Endothelial cell (in vitro differentiated cells): Measurements from ENCODE around the gene CNR1. TPM values are rescaled to one million over a fixed set of nuclear protein-coding genes. Genes with fewer than 3 reads are reported as not detected.
A peak's percentile ranks its signal among the peaks of the same experiment; 100 is the strongest.

Experiments used
- DNase-seq: peaks from one replicate; pipeline ENCODE4 v3.0.0; 2021; ENCODE audit warnings: low spot score
- H3K27ac Mint-ChIP-seq: one replicate; pipeline ENCODE4 v1.8.0; 2021; ENCODE audit warnings: mixed read lengths, inconsistent platforms; ENCODE audit not compliant: unreplicated experiment
- H3K27me3 Mint-ChIP-seq: one replicate; pipeline ENCODE4 v1.8.0; 2021; ENCODE audit warnings: mild to moderate bottlenecking, moderate library complexity, mixed read lengths, inconsistent platforms; ENCODE audit not compliant: unreplicated experiment
- H3K36me3 Mint-ChIP-seq: one replicate; pipeline ENCODE4 v1.8.0; 2021; ENCODE audit warnings: mild to moderate bottlenecking, low read depth, mixed read lengths, inconsistent platforms; ENCODE audit not compliant: unreplicated experiment
- H3K4me1 Mint-ChIP-seq: one replicate; pipeline ENCODE4 v1.8.0; 2021; ENCODE audit warnings: mild to moderate bottlenecking, mixed read lengths, inconsistent platforms; ENCODE audit not compliant: unreplicated experiment
- H3K4me3 Mint-ChIP-seq: one replicate; pipeline ENCODE4 v1.8.0; 2021; ENCODE audit warnings: mild to moderate bottlenecking, mixed read lengths, inconsistent platforms; ENCODE audit not compliant: unreplicated experiment
- H3K9me3 Mint-ChIP-seq: one replicate; pipeline ENCODE4 v1.8.0; 2021; ENCODE audit warnings: mixed read lengths, inconsistent platforms; ENCODE audit not compliant: unreplicated experiment
- total RNA-seq: library from RNA; stranded (reverse); fragmentation: NEBNext Ultra II Directional; extraction: Animal tissue kit (Norgen Biotek cat#: 25700); gene quantifications from one replicate; pipeline ENCODE4 v1.2.1, GENCODE V29; 2021; ENCODE audit not compliant: unreplicated experiment
- TF ChIP-seq, protein P1 (sequence below): fragments of 200-600 bp; sonication (generic); IDR thresholded peaks from one replicate; pipeline ENCODE4 v1.5.0; 2021; ENCODE audit warnings: antibody characterized with exemption; ENCODE audit not compliant: unreplicated experiment

Gene CNR1
- total RNA-seq, 1 donor from 2014 or later = 2.0 TPM

DNA sequence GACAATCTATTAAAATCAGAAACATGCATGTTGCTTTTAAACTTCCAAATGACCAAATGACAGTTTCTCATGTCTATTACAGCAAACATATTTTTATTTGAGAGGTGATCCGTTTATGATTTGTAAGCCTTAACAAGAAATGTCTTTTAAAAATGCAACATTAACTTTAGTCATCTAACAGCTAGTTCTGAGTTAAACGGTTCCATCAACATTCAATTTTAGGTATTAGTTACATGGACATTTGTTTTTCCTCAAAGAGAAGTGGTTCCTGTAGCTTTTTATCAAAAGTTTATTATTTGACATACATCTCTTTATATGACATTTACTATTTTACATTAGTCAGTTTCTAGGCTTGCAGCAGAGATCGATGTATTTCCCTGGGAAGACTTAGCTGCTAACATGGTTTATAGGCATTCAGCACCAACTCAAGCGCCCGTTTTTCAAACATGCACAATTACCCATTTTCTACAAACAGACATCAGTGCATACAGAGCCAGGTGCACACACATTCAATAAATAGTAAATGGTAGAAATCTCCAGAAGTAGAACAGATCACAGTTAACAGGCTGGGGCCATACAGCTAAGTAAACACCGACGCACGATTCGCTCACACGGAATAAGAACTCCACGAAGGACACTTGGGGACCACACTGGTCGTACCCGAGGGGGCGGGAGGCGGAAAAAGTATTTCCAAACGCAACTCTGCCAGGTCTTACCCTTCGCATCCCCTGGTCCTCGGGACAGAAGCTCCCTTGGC lies 882 bp downstream of the CNR1 start:
- DNase-seq = no peak
- H3K27me3 Mint-ChIP-seq = peaks cover 12% of the 10 kb centered on the region
- peaks cover 3% of the 10 kb centered on the region for H3K36me3 Mint-ChIP-seq
- TF ChIP-seq, protein P1, sequence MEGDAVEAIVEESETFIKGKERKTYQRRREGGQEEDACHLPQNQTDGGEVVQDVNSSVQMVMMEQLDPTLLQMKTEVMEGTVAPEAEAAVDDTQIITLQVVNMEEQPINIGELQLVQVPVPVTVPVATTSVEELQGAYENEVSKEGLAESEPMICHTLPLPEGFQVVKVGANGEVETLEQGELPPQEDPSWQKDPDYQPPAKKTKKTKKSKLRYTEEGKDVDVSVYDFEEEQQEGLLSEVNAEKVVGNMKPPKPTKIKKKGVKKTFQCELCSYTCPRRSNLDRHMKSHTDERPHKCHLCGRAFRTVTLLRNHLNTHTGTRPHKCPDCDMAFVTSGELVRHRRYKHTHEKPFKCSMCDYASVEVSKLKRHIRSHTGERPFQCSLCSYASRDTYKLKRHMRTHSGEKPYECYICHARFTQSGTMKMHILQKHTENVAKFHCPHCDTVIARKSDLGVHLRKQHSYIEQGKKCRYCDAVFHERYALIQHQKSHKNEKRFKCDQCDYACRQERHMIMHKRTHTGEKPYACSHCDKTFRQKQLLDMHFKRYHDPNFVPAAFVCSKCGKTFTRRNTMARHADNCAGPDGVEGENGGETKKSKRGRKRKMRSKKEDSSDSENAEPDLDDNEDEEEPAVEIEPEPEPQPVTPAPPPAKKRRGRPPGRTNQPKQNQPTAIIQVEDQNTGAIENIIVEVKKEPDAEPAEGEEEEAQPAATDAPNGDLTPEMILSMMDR = no peak
- no peaks in the 10 kb centered on the region for H3K9me3 Mint-ChIP-seq
- peaks cover 9% of the 10 kb centered on the region for H3K4me1 Mint-ChIP-seq
- peak overlapping the region; percentile 16 for H3K27ac Mint-ChIP-seq
- H3K4me3 Mint-ChIP-seq = peak overlapping the region; percentile 90

DNA sequence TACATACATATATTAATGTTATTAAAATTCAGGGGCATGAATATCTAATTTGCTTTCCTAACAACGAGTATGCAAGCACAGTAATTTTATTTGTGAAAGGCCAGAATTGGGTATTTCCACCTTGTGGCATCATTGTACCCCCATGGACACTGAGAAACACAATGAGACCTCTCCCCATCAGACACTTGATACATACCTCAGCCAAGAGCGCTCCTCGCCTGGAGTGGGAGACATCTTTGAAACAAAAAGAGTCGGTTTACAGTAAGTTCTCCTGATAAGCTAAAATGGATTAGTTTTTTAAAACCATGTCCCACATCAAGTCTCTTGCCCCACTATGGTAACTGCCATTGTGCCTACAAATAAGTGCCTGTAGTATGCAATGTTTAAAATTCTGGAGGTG lies 2.1 kb downstream of the CNR1 start:
- H3K4me1 Mint-ChIP-seq = peaks cover 9% of the 10 kb centered on the region
- DNase-seq = no peak
- H3K27me3 Mint-ChIP-seq = peaks cover 12% of the 10 kb centered on the region
- H3K27ac Mint-ChIP-seq = no peak overlapping the region
- H3K9me3 Mint-ChIP-seq = no peaks in the 10 kb centered on the region
- TF ChIP-seq, protein P1 = no peak
- no peak overlapping the region for H3K4me3 Mint-ChIP-seq
- peaks cover 3% of the 10 kb centered on the region for H3K36me3 Mint-ChIP-seq

DNA sequence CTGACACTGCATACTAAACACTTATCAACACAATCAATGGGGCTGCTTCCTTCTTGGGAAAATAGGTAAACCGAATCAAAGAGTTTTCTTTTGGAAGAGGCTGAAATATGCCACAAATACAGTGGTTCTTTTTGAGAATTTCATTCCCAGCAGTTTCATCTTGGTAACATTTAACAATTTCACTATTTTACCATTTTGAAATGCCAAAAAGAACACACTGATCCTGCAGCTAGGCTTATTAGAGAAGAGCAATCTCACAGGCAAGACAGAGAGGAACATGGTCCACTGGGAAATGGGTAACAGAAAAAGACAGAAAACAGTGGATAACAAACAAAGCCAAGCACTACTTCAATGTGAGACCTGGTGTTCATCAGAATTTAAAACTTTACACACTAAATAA lies 2.5 kb downstream of the CNR1 start:
- Mint-ChIP-seq H3K4me3 (no peak overlapping the region), H3K4me1 (peaks cover 9% of the 10 kb centered on the region), H3K9me3 (no peaks in the 10 kb centered on the region), H3K27ac (no peak overlapping the region), H3K27me3 (peaks cover 12% of the 10 kb centered on the region), H3K36me3 (peaks cover 3% of the 10 kb centered on the region)
- TF ChIP-seq, protein P1 = no peak
- no peak for DNase-seq

DNA sequence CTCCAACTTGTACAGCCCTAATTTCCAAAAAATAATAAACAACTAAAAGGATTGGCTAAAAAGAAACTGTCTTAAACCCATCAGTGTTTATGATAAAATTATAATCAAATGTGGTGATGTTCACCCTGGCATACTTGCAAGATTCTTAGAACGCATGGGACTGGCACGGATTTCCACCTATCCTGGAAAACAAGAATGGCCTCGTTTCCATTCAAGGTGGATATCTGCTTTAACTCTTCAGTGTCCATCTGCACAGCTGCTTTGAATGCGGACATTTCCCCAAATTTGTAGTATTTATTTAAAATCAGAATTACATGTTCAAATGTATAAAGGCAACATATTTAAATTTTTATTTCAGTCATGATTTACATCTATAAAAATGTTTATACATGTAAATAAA lies 4.2 kb downstream of the CNR1 start:
- no peak for DNase-seq
- peaks cover 3% of the 10 kb centered on the region for H3K36me3 Mint-ChIP-seq
- TF ChIP-seq, protein P1 = no peak
- no peak overlapping the region for H3K4me3 Mint-ChIP-seq
- no peak overlapping the region for H3K27ac Mint-ChIP-seq
- H3K27me3 Mint-ChIP-seq = no peaks in the 10 kb centered on the region
- H3K4me1 Mint-ChIP-seq = peaks cover 3% of the 10 kb centered on the region
- H3K9me3 Mint-ChIP-seq = no peaks in the 10 kb centered on the region

DNA sequence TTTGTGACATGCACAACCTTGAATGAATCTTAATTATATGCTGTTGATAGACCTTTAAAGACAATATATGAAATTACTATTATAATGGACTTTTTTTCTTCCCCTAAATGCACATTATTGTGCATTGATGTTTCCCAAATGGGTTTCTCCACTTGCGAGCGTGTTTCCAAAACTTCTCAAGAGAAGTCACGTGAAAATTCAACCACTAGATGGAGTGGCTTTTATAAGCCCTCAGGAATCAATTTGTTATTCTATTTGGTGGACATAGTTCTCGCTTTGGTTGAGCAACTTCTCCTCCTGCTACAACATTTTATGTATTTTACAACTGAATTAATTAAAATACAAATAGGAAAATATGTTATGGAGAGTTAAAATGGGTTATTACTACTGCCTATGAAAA lies 9.0 kb downstream of the CNR1 start:
- no peaks in the 10 kb centered on the region for H3K27me3 Mint-ChIP-seq
- no peak overlapping the region for H3K27ac Mint-ChIP-seq
- H3K4me1 Mint-ChIP-seq = no peaks in the 10 kb centered on the region
- TF ChIP-seq, protein P1 = no peak
- H3K9me3 Mint-ChIP-seq = no peaks in the 10 kb centered on the region
- H3K4me3 Mint-ChIP-seq = no peak overlapping the region
- DNase-seq = no peak
- no peaks in the 10 kb centered on the region for H3K36me3 Mint-ChIP-seq
